Umbilical cord (tissue), 2 donors: ENCODE measurements around the gene CDH24. TPM values are rescaled to one million over a fixed set of nuclear protein-coding genes. Genes with fewer than 3 reads are reported as not detected.
A peak's percentile ranks its signal among the peaks of the same experiment; 100 is the strongest.

Source experiments
- DNase-seq: peaks from one replicate; pipeline ENCODE4 v3.0.0-alpha.2; 2015; ENCODE audit warnings: low spot score
- total RNA-seq: library from RNA; depleted of rRNA; stranded (reverse); fragments of >200 nt; gene quantifications from one replicate; pipeline ENCODE4 v1.2.3, GENCODE V29; 2014; ENCODE audit warnings: low replicate concordance; ENCODE audit not compliant: insufficient read depth

CDH24 gene, protein sequence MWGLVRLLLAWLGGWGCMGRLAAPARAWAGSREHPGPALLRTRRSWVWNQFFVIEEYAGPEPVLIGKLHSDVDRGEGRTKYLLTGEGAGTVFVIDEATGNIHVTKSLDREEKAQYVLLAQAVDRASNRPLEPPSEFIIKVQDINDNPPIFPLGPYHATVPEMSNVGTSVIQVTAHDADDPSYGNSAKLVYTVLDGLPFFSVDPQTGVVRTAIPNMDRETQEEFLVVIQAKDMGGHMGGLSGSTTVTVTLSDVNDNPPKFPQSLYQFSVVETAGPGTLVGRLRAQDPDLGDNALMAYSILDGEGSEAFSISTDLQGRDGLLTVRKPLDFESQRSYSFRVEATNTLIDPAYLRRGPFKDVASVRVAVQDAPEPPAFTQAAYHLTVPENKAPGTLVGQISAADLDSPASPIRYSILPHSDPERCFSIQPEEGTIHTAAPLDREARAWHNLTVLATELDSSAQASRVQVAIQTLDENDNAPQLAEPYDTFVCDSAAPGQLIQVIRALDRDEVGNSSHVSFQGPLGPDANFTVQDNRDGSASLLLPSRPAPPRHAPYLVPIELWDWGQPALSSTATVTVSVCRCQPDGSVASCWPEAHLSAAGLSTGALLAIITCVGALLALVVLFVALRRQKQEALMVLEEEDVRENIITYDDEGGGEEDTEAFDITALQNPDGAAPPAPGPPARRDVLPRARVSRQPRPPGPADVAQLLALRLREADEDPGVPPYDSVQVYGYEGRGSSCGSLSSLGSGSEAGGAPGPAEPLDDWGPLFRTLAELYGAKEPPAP
- 5.3 TPM for total RNA-seq

DNA sequence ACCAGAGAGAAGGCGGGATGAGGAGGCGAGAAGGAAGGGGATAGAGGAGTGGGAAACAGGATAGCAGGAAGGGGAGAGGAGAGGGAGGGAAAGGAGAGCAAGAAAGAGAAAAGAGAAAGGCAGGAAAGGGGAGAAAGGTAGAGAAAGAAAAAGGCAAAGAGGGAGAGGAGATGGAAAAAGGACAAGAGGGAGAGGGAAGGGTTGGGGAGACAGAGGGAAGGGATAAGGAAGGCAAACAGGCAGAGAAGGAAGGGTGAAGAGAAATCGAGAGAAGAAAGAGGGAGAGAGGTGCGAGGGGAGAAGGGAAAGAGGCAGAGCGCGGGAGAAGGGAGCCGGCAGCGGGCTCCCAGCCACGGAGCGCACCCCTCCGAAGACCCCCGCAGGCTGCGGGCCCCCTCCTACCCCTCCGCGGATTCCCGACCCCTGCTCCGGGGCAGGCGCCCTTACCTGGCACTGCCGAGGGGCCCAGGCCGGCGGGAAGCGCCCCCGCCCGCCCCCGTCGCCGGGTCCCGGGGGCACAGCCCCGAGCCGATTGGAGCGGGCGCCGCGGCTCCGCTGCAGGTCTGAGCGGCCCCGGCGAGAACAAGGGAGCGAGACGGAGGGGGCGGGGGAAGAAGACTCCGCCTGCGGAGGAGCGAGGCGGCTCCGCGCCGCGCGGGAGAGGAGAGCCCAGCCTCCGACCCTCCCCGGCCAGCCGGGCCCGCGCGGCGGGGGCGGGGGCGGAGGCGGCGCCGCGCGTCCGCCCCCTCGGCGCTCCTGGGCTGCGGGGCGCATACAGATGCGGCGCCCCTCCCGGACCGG is at the start of gene CDH24:
CDH24 (minus strand) TSS at position 565 of the 801 bp plus-strand sequence. CDS start 1,787 bp downstream, outside the sequence.
- DNase-seq, result peak; percentile 88

DNA sequence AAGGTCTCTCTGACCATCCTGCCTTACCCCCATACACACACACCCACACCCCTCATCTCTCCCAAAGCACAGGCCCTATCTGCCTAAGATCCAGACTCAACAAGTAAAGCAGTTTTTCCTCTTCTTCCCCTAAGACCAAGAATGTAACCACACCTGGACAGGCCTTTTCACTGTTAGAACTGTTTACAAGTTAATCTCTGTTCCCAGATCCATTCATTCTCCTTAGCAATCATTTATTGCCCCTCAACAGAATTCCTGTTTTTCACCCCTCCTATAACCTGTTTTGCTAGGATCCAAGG is 49.4 kb upstream of the CDH24 start:
- DNase-seq, result no peak

DNA sequence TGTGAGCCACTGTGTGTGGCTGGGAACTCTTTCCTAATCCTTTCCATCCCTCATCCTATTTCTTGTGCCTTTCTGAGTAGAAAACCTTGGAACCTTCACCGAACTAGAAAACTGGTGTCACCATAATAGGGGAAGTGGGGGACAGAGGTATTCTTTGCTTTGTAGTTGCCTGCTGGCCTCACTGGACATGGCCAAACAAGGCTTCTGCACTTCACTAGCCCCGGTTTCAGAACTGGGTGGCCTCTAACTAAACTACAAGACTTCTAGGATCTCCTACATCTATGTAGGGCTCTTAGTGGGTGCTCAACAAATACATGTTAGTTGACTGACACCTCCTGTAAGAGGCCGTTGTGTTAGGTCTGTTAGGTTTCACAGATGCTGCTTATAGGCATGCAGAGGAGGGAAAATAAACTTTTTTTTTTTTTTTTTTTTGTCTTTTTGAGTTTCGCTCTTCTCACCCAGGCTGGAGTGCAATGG is 48.1 kb upstream of the CDH24 start:
- DNase-seq, result no peak

DNA sequence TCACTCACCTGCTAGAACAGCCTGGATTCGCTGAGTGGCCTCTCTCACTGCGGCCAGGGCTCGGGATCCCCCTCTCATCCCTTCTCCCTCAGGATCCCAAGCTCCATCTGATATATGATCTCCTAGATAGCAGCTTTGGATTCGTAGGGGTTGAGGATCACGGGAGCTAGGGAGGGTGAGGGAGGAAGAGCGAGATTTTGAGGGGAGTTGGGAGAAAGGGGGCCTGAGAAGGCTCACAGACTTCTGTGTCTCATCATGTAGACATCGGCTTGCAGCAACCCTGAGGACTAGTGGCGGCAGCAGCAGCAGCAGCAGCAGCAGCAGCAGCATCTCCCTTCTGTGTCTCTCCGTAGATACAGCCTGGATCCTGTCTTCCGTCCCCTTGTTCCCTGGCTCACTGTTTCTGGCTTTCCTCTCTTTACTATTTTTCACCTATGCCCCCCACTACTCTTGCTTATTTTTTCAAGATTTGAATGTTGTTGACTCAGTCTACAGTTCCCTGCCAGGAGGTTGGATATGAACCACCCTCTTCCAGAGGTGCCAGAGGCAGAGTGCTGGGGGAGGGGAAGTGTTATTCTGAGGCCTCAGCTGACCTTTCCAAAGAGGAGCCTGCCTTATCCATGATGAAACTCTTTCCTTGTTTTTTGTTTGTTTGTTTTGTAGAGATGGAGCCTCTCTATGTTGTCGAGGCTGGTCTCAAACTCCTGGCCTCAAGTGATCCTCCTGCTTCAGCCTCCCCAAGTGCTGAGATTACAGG is 47.4 kb upstream of the CDH24 start, which contains the start of gene CIROP:
CIROP (minus strand) TSS at position 399 of the 757 bp plus-strand sequence; CDS start at position 330, 69 bp downstream.
- no peak for DNase-seq

DNA sequence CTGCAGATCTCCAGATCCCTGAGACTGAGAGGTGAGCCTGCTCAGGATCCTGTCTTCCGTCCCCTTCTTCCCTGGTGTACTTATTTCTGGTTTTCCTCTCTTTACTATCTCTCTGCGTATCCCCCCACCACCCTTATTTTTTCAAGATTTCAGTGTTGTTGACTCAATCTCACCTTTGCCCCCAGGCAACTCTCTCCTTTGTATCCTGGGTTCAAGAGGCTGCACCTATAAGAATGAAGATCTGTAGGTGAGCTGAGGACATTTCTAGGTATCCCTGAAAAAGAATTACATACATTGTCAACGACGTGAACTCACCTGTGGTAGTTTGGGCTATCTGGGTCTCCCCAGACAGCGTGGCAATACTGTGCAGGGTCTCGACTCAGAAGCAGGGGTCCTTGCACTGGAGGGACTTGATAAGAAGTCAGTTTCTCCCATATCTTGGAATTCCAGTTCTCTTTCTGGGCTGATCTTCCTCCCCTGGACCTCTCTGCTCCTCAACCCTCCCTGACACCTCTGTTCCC is 46.8 kb upstream of the CDH24 start:
- no peak for DNase-seq

DNA sequence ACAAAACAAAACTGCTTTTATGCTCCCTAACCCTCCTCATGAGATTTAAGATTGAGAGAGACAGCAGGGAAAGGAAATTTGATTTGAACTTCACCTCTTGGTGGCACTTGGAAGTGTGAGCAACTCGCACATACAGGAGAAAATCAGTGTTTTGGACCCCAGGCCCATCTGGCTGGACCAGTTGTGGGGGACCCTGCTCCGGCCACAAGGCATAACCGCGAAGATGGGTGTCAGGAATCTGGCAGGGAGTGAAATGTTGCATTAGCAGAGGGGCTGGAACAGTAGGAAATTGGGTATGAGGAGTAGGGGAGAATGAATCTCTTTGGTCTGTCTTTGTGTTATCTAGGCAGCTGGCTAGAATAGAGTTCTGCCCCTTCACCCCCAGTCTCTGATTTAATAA is 46.3 kb upstream of the CDH24 start:
- no peak for DNase-seq

DNA sequence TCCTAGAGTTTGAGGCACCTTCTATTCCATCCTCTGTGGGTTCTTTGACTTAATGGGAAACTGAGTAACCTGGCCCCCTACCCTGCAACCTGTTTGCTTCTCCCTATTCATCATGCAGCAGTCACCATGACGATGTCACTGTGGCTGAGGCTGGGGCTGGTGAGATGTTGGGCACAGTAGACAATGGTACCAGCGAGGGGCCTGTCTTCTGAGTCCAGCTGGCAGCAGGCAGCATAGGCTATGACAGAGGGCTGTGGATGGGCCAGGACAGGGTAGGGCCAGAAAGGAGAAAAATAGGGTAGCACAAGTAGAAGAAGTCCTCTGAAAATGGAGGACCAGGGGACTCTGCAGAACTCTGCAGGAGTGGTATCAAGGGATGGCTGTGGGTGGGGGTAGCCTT is 45.5 kb upstream of the CDH24 start:
- no peak for DNase-seq

DNA sequence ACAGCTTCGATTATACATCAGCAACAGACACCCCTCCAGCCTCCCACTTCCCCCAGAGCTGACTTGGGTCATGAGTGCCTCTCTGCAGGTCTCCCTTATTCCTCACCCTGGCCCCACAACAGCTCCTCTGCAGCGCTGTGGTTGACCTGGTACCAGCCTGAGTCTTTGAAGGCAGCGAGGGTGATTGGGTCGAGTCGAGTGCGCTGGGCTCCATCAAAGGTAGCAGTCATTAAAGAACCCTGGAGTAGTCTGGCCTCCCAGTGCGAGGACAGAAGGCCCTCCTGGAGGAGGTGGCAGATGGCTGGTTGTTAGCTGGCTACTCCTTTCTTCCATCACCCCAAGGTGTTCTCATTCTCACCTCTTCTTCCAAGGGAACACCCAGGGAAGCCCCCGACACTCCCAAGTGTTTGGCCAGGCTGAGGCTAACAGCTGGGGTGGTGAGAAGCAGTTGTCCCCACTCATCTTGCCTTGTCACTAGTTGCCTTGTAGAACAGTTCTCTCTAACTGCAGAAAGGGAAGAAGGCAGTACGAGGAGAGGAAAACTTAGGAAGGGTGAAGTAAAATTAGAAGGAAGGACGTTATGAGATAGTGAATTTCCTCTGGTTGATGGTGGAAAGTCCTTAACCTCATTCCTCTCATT is 44.8 kb upstream of the CDH24 start:
- DNase-seq, result no peak

DNA sequence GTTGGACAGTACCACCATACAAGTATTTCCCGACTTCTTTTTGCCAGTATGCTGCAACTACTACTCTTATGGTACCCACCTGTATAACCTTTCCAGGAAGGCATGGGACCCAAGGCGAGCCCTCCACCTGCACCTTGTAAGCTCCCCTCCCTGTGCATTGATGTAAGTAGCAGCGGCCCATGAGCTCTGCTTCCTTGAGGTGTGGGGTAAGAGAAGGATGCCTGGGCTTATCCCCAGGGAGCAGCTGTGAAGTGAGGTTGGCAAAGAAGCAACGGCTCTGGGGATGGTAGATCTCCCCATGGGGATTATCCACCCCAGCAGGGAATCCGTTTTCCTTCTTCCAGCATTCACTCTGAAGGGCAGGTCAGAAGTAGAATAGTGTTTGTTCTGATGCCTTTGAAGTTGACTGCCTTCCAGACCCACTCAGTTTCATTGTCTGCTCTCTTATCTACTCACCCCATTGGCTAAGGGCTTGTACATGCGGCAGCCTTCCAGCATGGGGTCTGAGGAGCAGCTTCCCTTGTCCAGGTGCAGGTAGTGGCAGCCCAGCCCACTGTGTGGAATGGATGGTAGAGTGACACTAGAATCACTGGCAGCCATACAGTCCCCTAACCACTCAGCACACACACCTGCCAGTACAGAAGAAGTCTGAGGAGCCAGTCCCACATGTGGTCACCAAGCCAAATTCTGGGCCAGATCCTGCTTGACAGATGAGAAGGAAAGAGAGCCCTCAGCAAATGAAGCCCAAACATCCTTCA is 44.1 kb upstream of the CDH24 start:
- DNase-seq, result no peak

DNA sequence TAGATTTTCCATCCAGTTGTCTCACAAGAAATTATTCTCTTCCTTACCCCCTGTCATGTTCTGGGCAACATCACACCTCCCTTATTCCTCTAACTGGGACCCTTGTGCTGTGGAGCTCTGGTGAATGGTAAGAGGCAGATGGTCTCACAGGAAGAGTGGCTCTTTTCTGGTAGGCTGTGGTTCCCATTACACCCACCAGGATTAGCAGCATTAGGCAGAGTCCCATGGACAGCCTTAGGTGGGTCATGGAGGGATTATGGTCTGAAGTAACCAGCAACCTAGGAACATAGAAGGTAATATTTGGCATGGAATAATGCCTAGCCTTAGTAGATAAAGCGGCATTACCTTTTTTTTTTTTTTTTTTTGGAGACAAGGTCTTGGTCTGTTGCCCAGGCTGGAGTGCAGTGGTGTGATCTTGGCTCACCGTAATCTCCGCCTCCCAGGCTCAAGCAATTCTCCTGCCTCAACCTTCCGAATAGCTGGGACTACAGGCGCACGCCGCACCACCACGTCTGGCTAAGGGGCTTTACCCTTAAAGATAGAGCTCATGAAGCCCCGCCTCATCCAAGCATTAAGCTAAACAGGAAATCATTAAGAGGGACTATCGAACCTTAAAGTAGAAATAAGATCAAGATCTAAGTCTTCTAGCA is 42.0 kb upstream of the CDH24 start:
- DNase-seq, result no peak

DNA sequence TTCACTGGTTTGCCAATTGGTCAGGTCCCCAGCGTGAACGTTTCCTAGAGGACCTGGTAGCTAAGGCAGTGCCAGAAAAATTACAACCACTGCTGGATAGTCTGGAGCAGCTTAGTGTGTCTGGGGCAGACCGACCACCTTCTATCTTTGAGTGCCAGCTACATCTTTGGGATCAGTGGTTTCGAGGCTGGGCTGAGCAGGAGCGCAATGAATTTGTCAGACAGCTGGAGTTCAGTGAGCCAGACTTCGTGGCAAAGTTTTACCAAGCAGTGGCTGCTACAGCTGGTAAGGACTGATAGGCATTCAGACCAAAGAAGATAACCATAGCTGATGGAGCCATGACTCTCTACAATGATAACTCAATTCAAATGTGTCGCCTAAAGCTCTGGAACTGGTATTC is 40.5 kb upstream of the CDH24 start:
- no peak for DNase-seq

DNA sequence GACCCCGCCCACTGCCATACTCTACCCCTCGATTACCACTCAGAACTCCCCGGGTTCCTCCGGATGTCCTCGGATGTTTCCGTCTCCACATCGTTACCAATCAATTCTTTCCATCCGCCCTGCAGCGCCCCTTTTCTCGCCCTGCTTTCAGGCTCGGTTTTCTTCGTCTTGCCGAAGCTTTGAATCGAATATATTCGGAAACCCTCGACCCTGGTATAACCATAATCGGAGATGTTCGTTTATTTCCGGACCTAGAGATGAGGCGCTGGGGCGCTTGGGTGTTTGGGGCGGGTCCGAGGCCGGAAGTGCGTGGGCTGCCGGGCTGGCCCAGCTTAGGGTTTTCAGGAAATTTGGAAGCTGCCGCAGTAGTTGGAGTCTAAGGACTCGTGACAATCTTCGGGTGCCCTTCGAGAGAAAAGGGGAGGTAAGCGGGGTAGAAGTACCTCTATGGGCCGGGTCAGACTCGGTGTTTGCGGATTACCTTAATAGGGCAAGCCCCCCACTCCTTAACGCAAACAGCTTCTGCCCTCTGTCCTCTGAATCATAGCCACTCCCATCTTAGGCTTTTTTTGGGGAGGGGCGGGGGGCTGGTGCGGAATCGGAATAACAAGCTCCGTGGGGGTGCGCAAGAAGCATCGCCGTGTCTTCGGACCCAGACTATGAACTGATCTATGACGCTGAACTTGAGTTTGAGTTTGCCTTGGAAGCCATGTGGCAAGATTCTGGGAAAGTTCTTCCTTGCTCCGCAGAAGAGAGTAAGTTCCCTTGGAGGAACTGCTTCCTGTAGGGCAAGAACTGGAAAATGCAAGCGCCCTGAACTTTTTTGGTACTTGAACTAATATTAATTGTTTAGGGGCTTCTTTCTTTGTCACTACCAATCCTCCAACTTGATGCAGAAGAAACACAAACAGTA is 38.1 kb upstream of the CDH24 start, which contains the start of gene C14orf119:
C14orf119 (plus strand) TSS at position 310 of the 913 bp plus-strand sequence. CDS start 2,154 bp downstream, outside the sequence.
- DNase-seq, result peak; percentile 100

DNA sequence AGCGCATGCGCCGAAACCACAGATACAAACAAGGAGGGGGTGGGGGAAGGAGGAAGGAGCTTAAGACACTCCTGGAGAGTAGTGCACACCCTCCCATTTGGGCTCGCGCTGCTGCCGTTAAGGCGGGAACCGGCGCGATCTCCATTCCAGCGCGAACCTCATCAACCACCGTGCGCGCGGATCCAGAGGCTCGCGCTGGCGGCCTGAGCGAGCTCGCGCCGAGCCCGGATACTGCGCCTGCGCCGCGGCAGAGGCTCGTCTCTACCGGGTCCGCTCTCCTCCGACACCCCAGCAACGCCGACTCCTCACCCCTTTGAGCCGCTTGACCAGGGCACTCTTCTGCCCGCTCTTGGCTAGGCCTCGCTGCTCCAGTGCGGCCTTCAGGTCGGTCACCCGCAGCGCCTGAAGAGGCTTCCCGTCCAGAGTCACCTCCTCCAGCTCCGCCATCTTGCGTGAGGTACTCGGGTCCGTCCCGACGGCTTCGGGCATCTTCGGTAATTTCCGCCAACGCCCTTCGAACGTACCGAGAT is 37.4 kb upstream of the CDH24 start, which contains the start of gene ACIN1:
ACIN1 (minus strand) TSS at position 471 of the 530 bp plus-strand sequence; CDS start at position 447, 24 bp downstream.
- peak; percentile 94 for DNase-seq

DNA sequence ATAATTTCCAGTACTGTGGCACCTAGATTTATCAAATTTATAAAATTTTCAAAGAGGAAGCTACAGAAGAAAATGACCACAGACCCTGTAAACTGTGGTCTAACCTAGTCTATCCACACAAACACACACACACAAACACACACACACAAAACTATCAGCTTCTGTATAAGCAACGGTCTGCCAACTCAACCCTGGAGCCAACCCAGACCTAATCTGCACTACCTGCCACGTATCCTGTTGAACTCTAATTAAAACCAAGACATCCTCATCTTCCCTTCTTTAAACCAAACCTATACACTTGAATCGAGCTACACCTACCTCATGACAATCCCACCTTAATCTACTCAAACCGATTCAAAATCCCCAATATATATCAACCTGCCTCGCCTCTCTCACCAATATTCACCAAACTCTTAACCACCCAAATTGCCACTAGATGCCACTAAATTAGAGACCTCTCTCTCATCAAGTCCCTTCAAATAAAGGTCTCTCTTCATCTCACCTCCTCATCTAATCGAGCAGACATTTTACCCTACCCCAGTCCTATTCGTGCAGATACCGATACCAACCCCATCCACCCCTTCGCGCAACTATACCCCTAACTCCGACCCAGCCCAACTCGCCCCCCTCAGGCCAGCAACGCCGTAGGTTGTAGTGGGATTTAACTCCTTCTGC is 36.8 kb upstream of the CDH24 start:
- DNase-seq, result no peak

DNA sequence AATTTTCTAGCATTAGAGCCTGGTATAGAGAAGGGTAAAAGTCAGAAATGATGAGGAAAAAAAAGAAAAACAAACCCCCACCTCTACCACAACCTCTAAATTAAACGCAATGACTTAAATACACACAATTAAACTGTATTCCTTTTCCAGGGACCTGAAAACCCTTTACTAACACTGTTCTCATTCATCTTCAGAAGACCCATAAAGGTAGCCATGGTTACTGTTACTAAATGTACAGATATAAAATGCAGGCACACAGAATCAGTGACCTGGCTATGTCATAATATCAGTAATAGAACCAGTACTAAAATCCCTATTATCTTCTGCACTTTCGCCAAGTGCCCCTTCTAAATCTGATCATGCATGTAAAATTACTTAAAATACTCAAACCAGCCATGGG is 36.2 kb upstream of the CDH24 start:
- no peak for DNase-seq

DNA sequence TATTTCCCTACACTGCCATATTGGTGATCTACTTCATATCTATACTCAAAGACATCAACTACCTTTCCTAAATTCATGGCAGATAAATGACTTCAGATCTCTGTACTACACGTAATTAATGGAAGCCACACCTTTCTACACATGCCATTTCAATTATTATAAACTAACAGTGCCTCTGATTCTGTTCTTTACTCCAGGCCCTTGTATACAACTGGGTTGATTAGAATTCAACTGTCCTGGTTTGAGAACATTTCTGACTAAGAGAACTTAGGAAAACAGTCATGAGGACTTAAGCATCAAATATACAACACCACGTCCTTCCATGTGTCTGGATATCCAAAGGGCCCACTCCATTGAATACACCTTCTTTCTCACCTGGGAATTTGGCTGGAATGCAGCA is 35.8 kb upstream of the CDH24 start:
- DNase-seq, result no peak
